CD14-positive monocyte (primary cell): ENCODE measurements around the gene CFAP69. TPM values are rescaled to one million over a fixed set of nuclear protein-coding genes. Genes with fewer than 3 reads are reported as not detected.

Source experiments
- DNase-seq, 3 donors: peaks; one replicate each; pipeline ENCODE4 v3.0.0-alpha.2; 2011 to 2022
- H2AFZ ChIP-seq: 2 replicates; pipeline ENCODE4 v1.6.0; 2012; ENCODE audit warnings: mild to moderate bottlenecking, low read depth, low read length, inconsistent platforms; ENCODE audit not compliant: insufficient read depth, poor library complexity, severe bottlenecking
- H3K27ac ChIP-seq, 2 donors: 1 replicate in 1 of 2; 2 replicates in 1 of 2; pipeline ENCODE4 v1.5.1; 2012 to 2013; ENCODE audit warnings: low read length in 2 of 2, control low read depth in 1 of 2, inconsistent platforms in 1 of 2, low read depth in 1 of 2, mild to moderate bottlenecking in 1 of 2
- H3K27me3 ChIP-seq, 2 donors: one replicate each; pipeline versions ENCODE4 v1.6.0 to v1.6.1; 2011 to 2013; ENCODE audit warnings: low read length in 2 of 2; ENCODE audit not compliant: control insufficient read depth in 2 of 2, insufficient read depth in 2 of 2
- H3K36me3 ChIP-seq, 2 donors: replicated peaks in 1 of 2; 1 replicate in 1 of 2; 2 replicates in 1 of 2; pipeline versions ENCODE4 v1.5.1 to v1.6.1; 2012 to 2013; ENCODE audit warnings: low read length in 2 of 2, control low read depth in 1 of 2, inconsistent platforms in 1 of 2, mild to moderate bottlenecking in 1 of 2; ENCODE audit not compliant: insufficient read depth in 2 of 2, control insufficient read depth in 1 of 2
- H3K4me1 ChIP-seq, 2 donors: 1 replicate in 1 of 2; 2 replicates in 1 of 2; pipeline versions ENCODE4 v1.5.1 to v1.6.1; 2012 to 2013; ENCODE audit warnings: low read length in 2 of 2, control low read depth in 1 of 2, inconsistent platforms in 1 of 2, mild to moderate bottlenecking in 1 of 2, moderate library complexity in 1 of 2; ENCODE audit not compliant: insufficient read depth in 2 of 2, control insufficient read depth in 1 of 2
- H3K4me2 ChIP-seq: replicated peaks from 2 replicates; pipeline ENCODE3; 2012; ENCODE audit warnings: low read length, moderate library complexity, mild to moderate bottlenecking; ENCODE audit not compliant: poor library complexity, severe bottlenecking; ENCODE audit errors: extremely low read depth
- H3K4me3 ChIP-seq, 3 experiments: fragments of 200-600 bp in 1 of 3; sonication (generic) in 1 of 3; replicated peaks in 1 of 3; 1 replicate in 2 of 3; 2 replicates in 1 of 3; pipeline ENCODE4 v1.5.1; 2011 to 2013; ENCODE audit warnings: low read length in 3 of 3, mild to moderate bottlenecking in 3 of 3, control low read depth in 2 of 3, low read depth in 2 of 3, inconsistent platforms in 1 of 3, moderate library complexity in 1 of 3
- H3K79me2 ChIP-seq: 2 replicates; pipeline ENCODE4 v1.6.0; 2012; ENCODE audit warnings: mild to moderate bottlenecking, control low read depth, inconsistent platforms, low read length, moderate library complexity; ENCODE audit not compliant: insufficient read depth
- H3K9ac ChIP-seq: 2 replicates; pipeline ENCODE4 v1.6.0; 2017; ENCODE audit warnings: low read length, mild to moderate bottlenecking; ENCODE audit not compliant: insufficient read depth, poor library complexity, severe bottlenecking
- H3K9me3 ChIP-seq, 2 donors: replicated peaks in 1 of 2; 1 replicate in 1 of 2; 2 replicates in 1 of 2; pipeline versions ENCODE4 v1.5.1 to v1.6.1; 2012 to 2013; ENCODE audit warnings: low read length in 2 of 2, control low read depth in 1 of 2; ENCODE audit not compliant: control insufficient read depth in 1 of 2, insufficient read depth in 1 of 2
- H4K20me1 ChIP-seq: 2 replicates; pipeline ENCODE4 v1.6.0; 2012; ENCODE audit warnings: mild to moderate bottlenecking, low read length, control low read depth, moderate library complexity; ENCODE audit not compliant: insufficient read depth
- H3K27ac Mint-ChIP-seq, 7 donors: one replicate each; pipeline ENCODE4 v1.8.0; 2020; ENCODE audit warnings: mild to moderate bottlenecking in 7 of 7, mixed read lengths in 7 of 7, moderate library complexity in 6 of 7, inconsistent platforms in 2 of 7
- H3K27me3 Mint-ChIP-seq, 3 donors: one replicate each; pipeline ENCODE4 v1.8.0; 2021 to 2022; ENCODE audit warnings: low read depth in 3 of 3, mild to moderate bottlenecking in 3 of 3, mixed read lengths in 3 of 3, moderate library complexity in 3 of 3, inconsistent platforms in 1 of 3
- H3K36me3 Mint-ChIP-seq, 2 donors: one replicate each; pipeline ENCODE4 v1.8.0; 2020; ENCODE audit warnings: mixed read lengths in 2 of 2, inconsistent platforms in 1 of 2, mild to moderate bottlenecking in 1 of 2
- H3K4me1 Mint-ChIP-seq: one replicate; pipeline ENCODE4 v1.8.0; 2020; ENCODE audit warnings: mild to moderate bottlenecking, mixed read lengths
- H3K4me3 Mint-ChIP-seq, 2 donors: one replicate each; pipeline ENCODE4 v1.8.0; 2020; ENCODE audit warnings: mild to moderate bottlenecking in 2 of 2, mixed read lengths in 2 of 2, moderate library complexity in 1 of 2
- H3K9me3 Mint-ChIP-seq, 7 donors: one replicate each; pipeline ENCODE4 v1.8.0; 2020 to 2022; ENCODE audit warnings: mixed read lengths in 7 of 7, mild to moderate bottlenecking in 6 of 7, moderate library complexity in 6 of 7, inconsistent platforms in 2 of 7
- WGBS: methylation state at CpG from one replicate; pipeline ENCODE4 v1.1.5; 2013; ENCODE audit warnings: missing lambda C conversion rate; ENCODE audit not compliant: insufficient coverage; 5-methylcytosine and 5-hydroxymethylcytosine counted together
- intact Hi-C, 2 donors: fragments of 100-400 bp; cut with micrococcal nuclease; formaldehyde crosslinking; loops; one replicate each; pipeline versions ENCODE4 v1.15.0 to v1.15.1; 2023
- polyA plus RNA-seq, 3 donors: library from polyadenylated mRNA; depleted of rRNA in 1 of 3; unstranded in 2 of 3; stranded (reverse) in 1 of 3; fragments of 300-500 nt in 2 of 3; fragments of >200 nt in 1 of 3; fragmentation: Illumina TruSeq in 2 of 3; gene quantifications; 1 replicate in 2 of 3; 2 replicates in 1 of 3; pipeline ENCODE4 v1.2.3, GENCODE V29; 2012 to 2021
- TF ChIP-seq, protein P1 (sequence below): fragments of 200-600 bp; IDR thresholded peaks from one replicate; pipeline ENCODE4 v1.8.0; 2022; ENCODE audit warnings: antibody characterized with exemption, mild to moderate bottlenecking

Gene CFAP69
- polyA plus RNA-seq, 3 donors, result not detected

DNA sequence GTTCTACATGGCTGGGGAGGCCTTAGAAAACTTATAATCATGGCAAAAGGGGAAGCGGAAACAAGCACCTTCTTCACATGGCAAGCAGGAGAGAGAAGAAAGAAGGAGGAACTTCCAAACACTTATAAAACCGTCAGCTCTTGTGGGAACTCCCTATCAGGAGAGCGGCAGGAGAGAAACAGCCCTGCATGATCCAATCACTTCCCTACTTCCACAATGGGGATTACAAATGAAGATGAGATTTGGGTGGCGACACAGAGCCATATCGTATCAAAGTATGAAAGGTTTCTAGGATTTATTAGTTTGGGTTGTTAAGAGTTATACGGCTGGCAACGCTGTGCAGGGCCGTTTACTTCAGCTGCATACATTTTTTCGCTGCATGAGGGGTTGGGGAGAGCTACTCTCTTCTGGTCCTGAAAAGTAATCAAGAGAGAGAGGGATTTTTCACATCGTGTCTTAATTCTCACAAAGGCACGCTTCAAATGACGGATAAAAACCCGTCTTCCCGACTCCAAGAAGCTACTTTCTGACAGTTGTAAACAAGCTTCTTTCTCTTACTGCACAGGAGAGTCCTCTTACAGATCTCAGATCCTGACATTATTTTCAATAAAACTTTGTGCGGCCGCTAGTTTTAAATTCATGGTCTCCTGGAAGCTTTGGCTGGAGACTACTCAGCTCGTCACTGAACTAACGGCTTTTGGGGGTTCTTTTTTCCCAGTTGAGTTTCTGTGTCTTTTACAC is 100.8 kb downstream of the CFAP69 start:
- Mint-ChIP-seq H3K27ac (peak overlapping the region; percentile 96 to 99 (median 97)), H3K36me3 (peaks cover 2 to 18% of the 10 kb centered on the region in 2 donors), H3K9me3 (peaks cover 10 to 18% (median 14%) of the 10 kb centered on the region in 7 donors), H3K4me1 (peaks cover 14% of the 10 kb centered on the region), H3K4me3 (peak overlapping the region; percentile 87 to 96), H3K27me3 (no peaks in the 10 kb centered on the region)
- Histone ChIP-seq H2AFZ (peak overlapping the region; percentile 90), H3K9me3 (peaks cover 3 to 10% of the 10 kb centered on the region in 2 donors), H3K4me3 (peak overlapping the region; percentile 60 to 93 (median 83)), H3K36me3 (no peaks in the 10 kb centered on the region), H3K27ac (peak overlapping the region; percentile 73 to 96), H3K79me2 (peaks cover 40% of the 10 kb centered on the region), H3K27me3 (no peaks in the 10 kb centered on the region), H3K9ac (peak overlapping the region; percentile 92), H4K20me1 (no peaks in the 10 kb centered on the region), H3K4me2 (peak overlapping the region; percentile 93), H3K4me1 (peaks cover 10 to 22% of the 10 kb centered on the region in 2 donors)
- peak; percentile 45 to 86 (median 59) for DNase-seq
- intact Hi-C loops, result loop anchor here (5.0 to 10.0 kb wide), 2 partner anchors 101 to 163 kb away; partner anchors contain the start of gene CFAP69 (in 2 of the 2)
- TF ChIP-seq, protein P1, sequence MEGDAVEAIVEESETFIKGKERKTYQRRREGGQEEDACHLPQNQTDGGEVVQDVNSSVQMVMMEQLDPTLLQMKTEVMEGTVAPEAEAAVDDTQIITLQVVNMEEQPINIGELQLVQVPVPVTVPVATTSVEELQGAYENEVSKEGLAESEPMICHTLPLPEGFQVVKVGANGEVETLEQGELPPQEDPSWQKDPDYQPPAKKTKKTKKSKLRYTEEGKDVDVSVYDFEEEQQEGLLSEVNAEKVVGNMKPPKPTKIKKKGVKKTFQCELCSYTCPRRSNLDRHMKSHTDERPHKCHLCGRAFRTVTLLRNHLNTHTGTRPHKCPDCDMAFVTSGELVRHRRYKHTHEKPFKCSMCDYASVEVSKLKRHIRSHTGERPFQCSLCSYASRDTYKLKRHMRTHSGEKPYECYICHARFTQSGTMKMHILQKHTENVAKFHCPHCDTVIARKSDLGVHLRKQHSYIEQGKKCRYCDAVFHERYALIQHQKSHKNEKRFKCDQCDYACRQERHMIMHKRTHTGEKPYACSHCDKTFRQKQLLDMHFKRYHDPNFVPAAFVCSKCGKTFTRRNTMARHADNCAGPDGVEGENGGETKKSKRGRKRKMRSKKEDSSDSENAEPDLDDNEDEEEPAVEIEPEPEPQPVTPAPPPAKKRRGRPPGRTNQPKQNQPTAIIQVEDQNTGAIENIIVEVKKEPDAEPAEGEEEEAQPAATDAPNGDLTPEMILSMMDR, result no peak
- 19% methylated on average over 8 of the region's 18 CpGs for WGBS

DNA sequence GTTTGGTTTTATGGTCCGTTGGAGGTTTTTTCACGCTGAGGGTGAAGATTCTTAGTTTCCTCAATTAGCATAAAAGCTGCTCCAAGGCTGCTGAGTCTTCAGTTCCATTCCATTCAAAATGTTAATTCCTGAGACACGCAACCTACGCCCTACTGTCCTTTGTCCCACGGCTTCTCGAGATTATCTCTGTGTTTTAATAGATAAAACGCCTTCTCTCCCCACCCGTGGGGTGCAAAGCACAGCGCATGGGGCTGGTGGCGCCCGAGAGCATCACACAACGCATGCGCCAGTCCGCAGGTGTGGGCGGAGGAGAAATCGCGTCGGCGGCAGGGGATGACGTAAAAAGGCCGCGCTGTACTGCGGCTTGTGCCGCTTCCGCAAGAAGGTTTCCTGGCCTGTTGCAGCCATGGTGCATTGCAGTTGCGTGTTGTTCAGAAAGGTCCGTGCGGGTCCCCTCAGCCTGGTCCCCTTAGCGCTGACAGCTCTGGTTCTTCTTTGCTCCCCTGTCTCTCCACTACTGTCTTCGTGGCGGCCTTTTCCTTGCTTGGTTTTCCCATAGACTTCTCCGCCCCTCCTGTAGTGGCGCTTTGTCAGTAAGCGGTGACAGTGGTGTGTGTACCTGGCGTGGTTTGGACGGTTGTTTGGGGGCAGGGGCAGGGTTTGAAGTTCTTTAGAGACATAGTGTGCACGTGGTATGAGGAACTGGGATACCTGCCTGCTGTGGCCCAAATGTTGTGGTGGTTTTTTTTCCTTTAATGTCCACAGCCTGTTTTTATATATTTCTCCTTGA is 101.6 kb downstream of the CFAP69 start, which contains the start of gene GTPBP10:
TSS of gene GTPBP10 (plus strand) at position 381 of the 790 bp plus-strand sequence. CDS start at position 407, 26 bp downstream.
- peaks cover 2 to 20% of the 10 kb centered on the region in 2 donors for H3K36me3 Mint-ChIP-seq
- H3K4me2 ChIP-seq, result peak within 1 kb of the TSS; percentile 93
- TF ChIP-seq, protein P1, result peak; percentile 68
- peaks cover 3 to 10% of the 10 kb centered on the region in 2 donors for H3K9me3 ChIP-seq
- DNase-seq, result peak; percentile 93 to 96 (median 96)
- peak within 1 kb of the TSS; percentile 96 to 99 (median 97) for H3K27ac Mint-ChIP-seq
- H2AFZ ChIP-seq, result peak within 1 kb of the TSS; percentile 90
- no peaks in the 10 kb centered on the region for H3K27me3 Mint-ChIP-seq
- peaks cover 10 to 22% of the 10 kb centered on the region in 2 donors for H3K4me1 ChIP-seq
- no peaks in the 10 kb centered on the region for H3K36me3 ChIP-seq
- peak within 1 kb of the TSS; percentile 73 to 96 for H3K27ac ChIP-seq
- no peaks in the 10 kb centered on the region for H3K27me3 ChIP-seq
- H4K20me1 ChIP-seq, result no peaks in the 10 kb centered on the region
- peak within 1 kb of the TSS; percentile 92 for H3K9ac ChIP-seq
- peaks cover 10 to 18% (median 14%) of the 10 kb centered on the region in 7 donors for H3K9me3 Mint-ChIP-seq
- H3K4me3 Mint-ChIP-seq, result peak within 1 kb of the TSS; percentile 87 to 96
- peaks cover 48% of the 10 kb centered on the region for H3K79me2 ChIP-seq
- intact Hi-C loops, result loop anchor here (5.0 to 10.0 kb wide), 2 partner anchors 102 to 164 kb away; partner anchors contain the start of gene CFAP69 (in 2 of the 2)
- H3K4me3 ChIP-seq, result peak within 1 kb of the TSS; percentile 60 to 93 (median 83)
- 0% methylated on average over 23 of the region's 37 CpGs for WGBS
- H3K4me1 Mint-ChIP-seq, result peaks cover 15% of the 10 kb centered on the region
